NB4 (cell line): Measurements from ENCODE around the gene BPIFB2.

Experiments used
- MAX ChIP-seq: IDR thresholded peaks from 2 replicates; pipeline ENCODE4 v1.6.1; 2011; ENCODE audit warnings: low read depth, low read length
- POLR2A ChIP-seq: IDR thresholded peaks from 2 replicates; pipeline ENCODE4 v1.6.1; 2011; ENCODE audit warnings: mild to moderate bottlenecking; ENCODE audit not compliant: insufficient read length; ENCODE audit errors: extremely low read depth
- TF ChIP-seq, protein P1 (sequence below): IDR thresholded peaks from one replicate; pipeline ENCODE4 v1.5.1; 2012; ENCODE audit warnings: low read depth, low read length

DNA sequence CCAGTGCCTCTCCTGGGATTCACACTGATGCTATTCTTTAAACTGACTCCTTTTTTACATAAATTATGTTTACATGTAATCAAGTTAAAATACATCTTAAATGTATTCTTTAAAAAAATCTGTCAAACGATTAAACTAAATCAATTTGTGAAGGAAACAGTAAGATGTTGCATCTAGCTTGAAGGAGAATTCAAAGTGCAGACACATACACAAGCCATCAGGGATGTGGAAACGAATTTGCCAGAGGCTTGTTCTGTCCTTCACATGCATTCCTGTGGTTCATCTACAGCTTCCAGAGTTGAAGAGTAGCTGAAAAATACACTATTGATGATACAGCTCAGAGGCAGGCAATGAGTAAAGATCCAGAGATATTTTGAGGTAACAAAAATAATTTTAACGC is 38.9 kb downstream of the BPIFB2 start:
- no peak for TF ChIP-seq POLR2A
- TF ChIP-seq MAX, result no peak
- TF ChIP-seq, protein P1, sequence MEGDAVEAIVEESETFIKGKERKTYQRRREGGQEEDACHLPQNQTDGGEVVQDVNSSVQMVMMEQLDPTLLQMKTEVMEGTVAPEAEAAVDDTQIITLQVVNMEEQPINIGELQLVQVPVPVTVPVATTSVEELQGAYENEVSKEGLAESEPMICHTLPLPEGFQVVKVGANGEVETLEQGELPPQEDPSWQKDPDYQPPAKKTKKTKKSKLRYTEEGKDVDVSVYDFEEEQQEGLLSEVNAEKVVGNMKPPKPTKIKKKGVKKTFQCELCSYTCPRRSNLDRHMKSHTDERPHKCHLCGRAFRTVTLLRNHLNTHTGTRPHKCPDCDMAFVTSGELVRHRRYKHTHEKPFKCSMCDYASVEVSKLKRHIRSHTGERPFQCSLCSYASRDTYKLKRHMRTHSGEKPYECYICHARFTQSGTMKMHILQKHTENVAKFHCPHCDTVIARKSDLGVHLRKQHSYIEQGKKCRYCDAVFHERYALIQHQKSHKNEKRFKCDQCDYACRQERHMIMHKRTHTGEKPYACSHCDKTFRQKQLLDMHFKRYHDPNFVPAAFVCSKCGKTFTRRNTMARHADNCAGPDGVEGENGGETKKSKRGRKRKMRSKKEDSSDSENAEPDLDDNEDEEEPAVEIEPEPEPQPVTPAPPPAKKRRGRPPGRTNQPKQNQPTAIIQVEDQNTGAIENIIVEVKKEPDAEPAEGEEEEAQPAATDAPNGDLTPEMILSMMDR, result no peak
